HEK293 (cell line): ENCODE results near the gene HPSE2.

ENCODE experiments used
- CTCF ChIA-PET: fragments of 350-600 bp; formaldehyde crosslinking; extraction: SDS; loops from one replicate; lab custom pipeline; 2021; ENCODE audit warnings: antibody characterized with exemption; lab: Yijun Ruan, JAX
- POLR2A ChIA-PET: fragments of 300-600 bp; formaldehyde crosslinking; extraction: SDS; loops from one replicate; lab custom pipeline; 2020; ENCODE audit warnings: antibody characterized with exemption, inconsistent platforms; lab: Yijun Ruan, JAX
- H3K27ac ChIP-seq: fragments of 200-500 bp; sonication (Bioruptor generic); 2 replicates; pipeline ENCODE4 v1.5.1; 2014; ENCODE audit warnings: low read depth, low read length, control low read depth, inconsistent platforms; ENCODE audit errors: extremely low read depth
- H3K36me3 ChIP-seq, 2 experiments: fragments of 200-500 bp in 1 of 2; sonication (Bioruptor generic) in 1 of 2; 1 replicate in 1 of 2; 2 replicates in 1 of 2; pipeline ENCODE4 v1.5.1; 2014 to 2017; ENCODE audit warnings: inconsistent platforms in 2 of 2, low read length in 2 of 2; ENCODE audit not compliant: control insufficient read depth in 2 of 2, insufficient read depth in 1 of 2
- H3K4me1 ChIP-seq: fragments of 200-500 bp; sonication (Bioruptor generic); 2 replicates; pipeline ENCODE4 v1.5.1; 2014; ENCODE audit warnings: mild to moderate bottlenecking, low read length, inconsistent platforms; ENCODE audit not compliant: control insufficient read depth, insufficient read depth
- H3K4me3 ChIP-seq: 2 replicates; pipeline ENCODE4 v1.5.1; 2011; ENCODE audit warnings: low read depth, mild to moderate bottlenecking, control low read depth, low read length, moderate library complexity
- H3K9me3 ChIP-seq: fragments of 200-500 bp; sonication (Bioruptor generic); 2 replicates; pipeline ENCODE4 v1.5.1; 2014; ENCODE audit warnings: low read depth, low read length, inconsistent platforms; ENCODE audit not compliant: control insufficient read depth, insufficient read depth
- GLIS2 ChIP-seq: fragments of 450-650 bp; formaldehyde crosslinking; IDR thresholded peaks from 2 replicates; pipeline ENCODE4 v1.5.1; 2016; ENCODE audit warnings: missing biosample characterization, missing genetic modification characterization
- KLF10 ChIP-seq: fragments of 450-650 bp; IDR thresholded peaks from 2 replicates; pipeline ENCODE4 v1.5.1; 2018; ENCODE audit warnings: missing biosample characterization, mild to moderate bottlenecking, missing genetic modification characterization
- KLF9 ChIP-seq: fragments of 450-650 bp; formaldehyde crosslinking; IDR thresholded peaks from 2 replicates; pipeline ENCODE4 v1.5.1; 2016; ENCODE audit warnings: missing biosample characterization, missing genetic modification characterization, low read depth
- OVOL3 ChIP-seq: fragments of 450-650 bp; formaldehyde crosslinking; IDR thresholded peaks from 2 replicates; pipeline ENCODE4 v1.5.1; 2016; ENCODE audit warnings: missing biosample characterization, missing genetic modification characterization
- PRDM6 ChIP-seq: fragments of 450-650 bp; formaldehyde crosslinking; IDR thresholded peaks from 2 replicates; pipeline ENCODE4 v1.5.1; 2017; ENCODE audit warnings: missing biosample characterization, missing genetic modification characterization
- SCRT1 ChIP-seq: fragments of 450-650 bp; formaldehyde crosslinking; IDR thresholded peaks from 2 replicates; pipeline ENCODE4 v1.5.1; 2016; ENCODE audit warnings: missing biosample characterization, missing genetic modification characterization, borderline replicate concordance
- TCF7L2 ChIP-seq: IDR thresholded peaks from 2 replicates; pipeline ENCODE4 v1.6.1; 2011; ENCODE audit warnings: low read depth, mild to moderate bottlenecking, inconsistent platforms, low read length, moderate library complexity, borderline replicate concordance
- ZBTB26 ChIP-seq: fragments of 450-650 bp; formaldehyde crosslinking; optimal IDR thresholded peaks from 2 replicates; pipeline ENCODE3; 2016; ENCODE audit warnings: missing biosample characterization, mild to moderate bottlenecking, missing genetic modification characterization
- ZBTB7A ChIP-seq: fragments of 450-650 bp; formaldehyde crosslinking; IDR thresholded peaks from 2 replicates; pipeline ENCODE4 v1.5.1; 2016; ENCODE audit warnings: low read depth, missing biosample characterization, missing genetic modification characterization
- ZNF146 ChIP-seq: fragments of 450-650 bp; formaldehyde crosslinking; IDR thresholded peaks from 2 replicates; pipeline ENCODE4 v1.5.1; 2016; ENCODE audit warnings: missing biosample characterization, missing genetic modification characterization
- ZNF148 ChIP-seq: fragments of 450-650 bp; formaldehyde crosslinking; IDR thresholded peaks from 2 replicates; pipeline ENCODE4 v1.5.0; 2017; ENCODE audit warnings: missing biosample characterization, missing genetic modification characterization, borderline replicate concordance
- ZNF157 ChIP-seq: fragments of 450-650 bp; formaldehyde crosslinking; IDR thresholded peaks from 2 replicates; pipeline ENCODE4 v1.5.1; 2016; ENCODE audit warnings: missing biosample characterization, missing genetic modification characterization
- ZNF174 ChIP-seq: fragments of 450-650 bp; formaldehyde crosslinking; IDR thresholded peaks from 2 replicates; pipeline ENCODE4 v1.5.0; 2017; ENCODE audit warnings: missing biosample characterization, mild to moderate bottlenecking, missing genetic modification characterization
- ZNF19 ChIP-seq: fragments of 450-650 bp; formaldehyde crosslinking; IDR thresholded peaks from 2 replicates; pipeline ENCODE4; 2016; ENCODE audit warnings: missing biosample characterization, missing genetic modification characterization, low read depth
- ZNF23 ChIP-seq: fragments of 450-650 bp; formaldehyde crosslinking; IDR thresholded peaks from 2 replicates; pipeline ENCODE4 v1.5.1; 2016; ENCODE audit warnings: missing biosample characterization, missing genetic modification characterization, borderline replicate concordance
- ZNF248 ChIP-seq: fragments of 450-650 bp; formaldehyde crosslinking; IDR thresholded peaks from 2 replicates; pipeline ENCODE4 v1.5.1; 2017; ENCODE audit warnings: missing biosample characterization, missing genetic modification characterization
- ZNF292 ChIP-seq: fragments of 450-650 bp; formaldehyde crosslinking; IDR thresholded peaks from 2 replicates; pipeline ENCODE4 v1.5.1; 2016; ENCODE audit warnings: low read depth, missing biosample characterization, missing genetic modification characterization, borderline replicate concordance
- ZNF449 ChIP-seq: fragments of 450-650 bp; formaldehyde crosslinking; IDR thresholded peaks from 2 replicates; pipeline ENCODE4 v1.5.1; 2017; ENCODE audit warnings: missing biosample characterization, mild to moderate bottlenecking, missing genetic modification characterization, moderate library complexity
- ZNF510 ChIP-seq: fragments of 450-650 bp; formaldehyde crosslinking; IDR thresholded peaks from 2 replicates; pipeline ENCODE4 v1.5.1; 2018; ENCODE audit warnings: mild to moderate bottlenecking, missing genetic modification characterization, missing biosample characterization; ENCODE audit not compliant: insufficient replicate concordance
- ZNF585B ChIP-seq: fragments of 450-650 bp; formaldehyde crosslinking; IDR thresholded peaks from 2 replicates; pipeline ENCODE4 v1.5.1; 2016; ENCODE audit warnings: missing biosample characterization, missing genetic modification characterization
- ZNF596 ChIP-seq: fragments of 450-650 bp; IDR thresholded peaks from 2 replicates; pipeline ENCODE4 v1.5.0; 2018; ENCODE audit warnings: missing biosample characterization, mild to moderate bottlenecking, missing genetic modification characterization, moderate library complexity
- ZNF658 ChIP-seq: fragments of 450-650 bp; formaldehyde crosslinking; IDR thresholded peaks from 2 replicates; pipeline ENCODE4; 2016; ENCODE audit warnings: missing biosample characterization, missing genetic modification characterization
- ZNF707 ChIP-seq: fragments of 450-650 bp; formaldehyde crosslinking; IDR thresholded peaks from 2 replicates; pipeline ENCODE4 v1.5.1; 2016; ENCODE audit warnings: missing biosample characterization, missing genetic modification characterization
- ZNF791 ChIP-seq: fragments of 450-650 bp; formaldehyde crosslinking; IDR thresholded peaks from 2 replicates; pipeline ENCODE4 v1.5.1; 2016; ENCODE audit warnings: missing biosample characterization, missing genetic modification characterization
- ZNF843 ChIP-seq: fragments of 450-650 bp; formaldehyde crosslinking; IDR thresholded peaks from 2 replicates; pipeline ENCODE4 v1.5.1; 2016; ENCODE audit warnings: missing biosample characterization, missing genetic modification characterization
- ZSCAN23 ChIP-seq: fragments of 450-650 bp; formaldehyde crosslinking; IDR thresholded peaks from 2 replicates; pipeline ENCODE4 v1.5.1; 2016; ENCODE audit warnings: missing biosample characterization, missing genetic modification characterization

Gene HPSE2

GRCh38 chr10:98920360-98920759 lies 315.3 kb downstream of the HPSE2 start:
- Histone ChIP-seq H3K27ac (no peak overlapping the region), H3K4me3 (no peak overlapping the region), H3K36me3 (no peaks in the 10 kb centered on the region), H3K4me1 (peaks cover 8% of the 10 kb centered on the region), H3K9me3 (no peaks in the 10 kb centered on the region)
- TF ChIP-seq ZNF157 (tag by site-specific recombination), result no peak
- ChIA-PET CTCF (no interaction called here), POLR2A (no interaction called here)

GRCh38 chr10:98919899-98920298 lies 315.8 kb downstream of the HPSE2 start:
- Histone ChIP-seq H3K27ac (no peak overlapping the region), H3K9me3 (no peaks in the 10 kb centered on the region), H3K4me3 (no peak overlapping the region), H3K36me3 (no peaks in the 10 kb centered on the region), H3K4me1 (peaks cover 8% of the 10 kb centered on the region)
- TF ChIP-seq ZNF791 (tag by site-specific recombination) (no peak), ZNF596 (no peak), ZBTB26 (tag by site-specific recombination) (no peak), ZNF510 (tag by site-specific recombination) (no peak), ZNF658 (no peak), SCRT1 (tag by site-specific recombination) (no peak), ZNF174 (tag by site-specific recombination) (no peak), TCF7L2 (no peak), ZNF292 (tag by site-specific recombination) (no peak), ZNF19 (tag by site-specific recombination) (no peak), ZNF148 (tag by site-specific recombination) (no peak)
- CTCF ChIA-PET, result no interaction called here
- POLR2A ChIA-PET, result no interaction called here

GRCh38 chr10:98917828-98918227 lies 317.8 kb downstream of the HPSE2 start:
- no peaks in the 10 kb centered on the region for H3K36me3 ChIP-seq
- H3K4me3 ChIP-seq, result no peak overlapping the region
- H3K27ac ChIP-seq, result no peak overlapping the region
- H3K4me1 ChIP-seq, result peaks cover 8% of the 10 kb centered on the region
- no peaks in the 10 kb centered on the region for H3K9me3 ChIP-seq
- ChIA-PET POLR2A (no interaction called here), CTCF (no interaction called here)
- TF ChIP-seq OVOL3 (tag by site-specific recombination) (no peak), ZNF585B (tag by site-specific recombination) (no peak), ZSCAN23 (tag by site-specific recombination) (no peak), ZNF707 (tag by site-specific recombination) (no peak), ZNF843 (tag by site-specific recombination) (no peak), ZBTB7A (tag by site-specific recombination) (no peak), ZNF146 (no peak), ZNF23 (no peak), ZNF248 (tag by site-specific recombination) (no peak), GLIS2 (no peak), KLF10 (tag by site-specific recombination) (no peak), ZNF449 (tag by site-specific recombination) (no peak), PRDM6 (no peak), KLF9 (tag by site-specific recombination) (no peak)
